HepG2 (cell line): Measurements from ENCODE around the gene LRRC27. TPM values are rescaled to one million over a fixed set of nuclear protein-coding genes. Genes with fewer than 3 reads are reported as not detected.

Experiments
- ATAC-seq: fragments of 200-7000 bp; cut with Tn5 transposase; 3 replicates; pipeline ENCODE4 v1.9.1; 2020; ENCODE audit warnings: mild to moderate bottlenecking, moderate library complexity
- BruUV-seq: library from RNA; stranded (reverse); fragments of 400-500 nt; replicated peaks from 2 replicates; lab custom pipeline; 2021; lab: Mats Ljungman, UMichigan
- CTCF ChIA-PET: fragments of 300-600 bp; formaldehyde crosslinking; extraction: SDS; loops from one replicate; lab custom pipeline; 2021; ENCODE audit warnings: low total read pairs, inconsistent platforms, low intra/inter-chr PET ratio; lab: Yijun Ruan, JAX
- POLR2A ChIA-PET: fragments of 350-600 bp; sonication (Branson Sonifier 250); formaldehyde crosslinking; loops from one replicate; lab custom pipeline; 2020; ENCODE audit warnings: antibody characterized with exemption, inconsistent platforms; lab: Yijun Ruan, JAX
- DNase-seq: peaks from one replicate; pipeline ENCODE4 v3.0.0-alpha.2; 2015; ENCODE audit warnings: low spot score
- FAIRE-seq: peaks from 3 replicates; lab custom pipeline; 2011; peaks lifted over from hg19 to GRCh38; lab: Jason Lieb, UNC
- H2AFZ ChIP-seq: one replicate; pipeline ENCODE4 v1.6.1; 2011; ENCODE audit warnings: low read length, inconsistent platforms
- H3K27ac ChIP-seq: fragments of 300-600 bp; 3 replicates; pipeline ENCODE4 v1.8.0; 2011; ENCODE audit warnings: mixed run types, mild to moderate bottlenecking, mixed read lengths, low read length, inconsistent platforms; ENCODE audit not compliant: insufficient read depth; ENCODE audit errors: extremely low read length
- H3K27me3 ChIP-seq, 2 experiments: fragments of 200-600 bp in 1 of 2; 2 replicates in 1 of 2; 3 replicates in 1 of 2; pipeline versions ENCODE4 v1.6.0 to v1.8.0; 2011; ENCODE audit warnings: low read length in 2 of 2, mild to moderate bottlenecking in 2 of 2, moderate library complexity in 2 of 2, inconsistent platforms in 1 of 2; ENCODE audit not compliant: insufficient read depth in 2 of 2, control insufficient read depth in 1 of 2
- H3K36me3 ChIP-seq, 2 experiments: fragments of 200-600 bp in 1 of 2; replicated peaks in 1 of 2; 2 replicates in 1 of 2; 3 replicates in 1 of 2; pipeline versions ENCODE4 v1.5.1 to v1.8.0; 2011; ENCODE audit warnings: low read length in 2 of 2, inconsistent platforms in 1 of 2; ENCODE audit not compliant: insufficient read depth in 2 of 2, control insufficient read depth in 1 of 2
- H3K4me1 ChIP-seq: 2 replicates; pipeline ENCODE4 v1.5.1; 2012; ENCODE audit warnings: low read length, inconsistent platforms; ENCODE audit not compliant: insufficient read depth
- H3K4me2 ChIP-seq: 2 replicates; pipeline ENCODE4 v1.6.0; 2011; ENCODE audit warnings: low read depth, low read length, inconsistent platforms
- H3K4me3 ChIP-seq, 3 experiments: fragments of 200-600 bp in 1 of 3; sonication (generic), shearing (Covaris generic) in 1 of 3; replicated peaks in 1 of 3; 2 replicates each; pipeline ENCODE4 v1.5.1; 2011 to 2016; ENCODE audit warnings: low read length in 3 of 3, inconsistent platforms in 2 of 3, low read depth in 2 of 3, mild to moderate bottlenecking in 2 of 3, control low read depth in 1 of 3, mixed read lengths in 1 of 3; ENCODE audit not compliant: insufficient read depth in 1 of 3
- H3K79me2 ChIP-seq: one replicate; pipeline ENCODE4 v1.6.1; 2011; ENCODE audit warnings: low read length, inconsistent platforms; ENCODE audit not compliant: insufficient read depth
- H3K9ac ChIP-seq: 2 replicates; pipeline ENCODE4 v1.6.0; 2011; ENCODE audit warnings: mild to moderate bottlenecking, low read depth, low read length, inconsistent platforms; ENCODE audit not compliant: insufficient read depth
- H3K9me3 ChIP-seq: 2 replicates; pipeline ENCODE4 v1.5.1; 2012; ENCODE audit warnings: mild to moderate bottlenecking, low read length
- H4K20me1 ChIP-seq: 2 replicates; pipeline ENCODE4 v1.6.0; 2011; ENCODE audit warnings: inconsistent platforms, mild to moderate bottlenecking, low read length, moderate library complexity; ENCODE audit not compliant: insufficient read depth
- AKAP8 ChIP-seq: sonication (generic); formaldehyde crosslinking; IDR thresholded peaks from 2 replicates; pipeline ENCODE4 v1.5.1; 2020; ENCODE audit warnings: mild to moderate bottlenecking, missing genetic modification reagents
- ETV6 ChIP-seq: sonication (generic); formaldehyde crosslinking; conservative IDR thresholded peaks from 2 replicates; pipeline ENCODE4 v1.4.0; 2020; ENCODE audit warnings: missing genetic modification reagents
- HDAC6 ChIP-seq: fragments of 200-600 bp; sonication (generic); IDR thresholded peaks from 2 replicates; pipeline ENCODE4 v1.7.0; 2017; ENCODE audit warnings: mild to moderate bottlenecking, antibody characterized with exemption, low read length, low read depth
- MED1 ChIP-seq: sonication (generic); formaldehyde crosslinking; IDR thresholded peaks from 2 replicates; pipeline ENCODE4 v1.4.0; 2020; ENCODE audit warnings: missing genetic modification reagents
- NCOA2 ChIP-seq: sonication (generic); formaldehyde crosslinking; IDR thresholded peaks from 2 replicates; pipeline ENCODE4 v1.8.0; 2022; ENCODE audit warnings: inconsistent platforms
- TCF12 ChIP-seq, 2 experiments: fragments of 450-650 bp in 1 of 2; sonication (generic) in 1 of 2; formaldehyde crosslinking in 1 of 2; IDR thresholded peaks; 2 replicates each; pipeline versions ENCODE4 v1.6.1 to v1.8.0; 2017 to 2022; ENCODE audit warnings: antibody characterized with exemption in 1 of 2, mild to moderate bottlenecking in 1 of 2, missing genetic modification reagents in 1 of 2, moderate library complexity in 1 of 2
- YEATS2 ChIP-seq: sonication (generic); formaldehyde crosslinking; IDR thresholded peaks from 2 replicates; pipeline ENCODE4 v1.4.0; 2020; ENCODE audit warnings: missing genetic modification reagents, borderline replicate concordance
- ZNF431 ChIP-seq: sonication (generic); formaldehyde crosslinking; IDR thresholded peaks from 2 replicates; pipeline ENCODE4 v1.9.0; 2022; ENCODE audit warnings: missing genetic modification reagents, low read depth, mild to moderate bottlenecking, borderline replicate concordance
- ZNF841 ChIP-seq: sonication (generic); formaldehyde crosslinking; IDR thresholded peaks from 2 replicates; pipeline ENCODE4 v1.8.1; 2023; ENCODE audit warnings: missing genetic modification reagents, borderline replicate concordance
- ZSCAN12 ChIP-seq: sonication (generic); formaldehyde crosslinking; IDR thresholded peaks from 2 replicates; pipeline ENCODE4 v1.9.0; 2021; ENCODE audit warnings: mild to moderate bottlenecking, missing genetic modification reagents
- WGBS: methylation state at CpG from one replicate; pipeline ENCODE4 v1.1.6; 2017; ENCODE audit warnings: low lambda C conversion rate; 5-methylcytosine and 5-hydroxymethylcytosine counted together
- in situ Hi-C: cut with HindIII; loops from 2 replicates; pipeline ENCODE4 v1.10.0; 2017; ENCODE audit warnings: low pct_unique_long_range_greater_than_20kb; ENCODE audit not compliant: extremely low pct_ligation_motif_present
- intact Hi-C: fragments of 100-400 bp; cut with micrococcal nuclease; formaldehyde crosslinking; loops from one replicate; pipeline ENCODE4 v1.10.0; 2022; ENCODE audit not compliant: unreplicated experiment
- polyA plus RNA-seq, 8 experiments: library from polyadenylated mRNA; depleted of rRNA in 3 of 8; stranded (reverse) in 7 of 8; unstranded in 1 of 8; fragments of >200 nt; fragmentation: Illumina TruSeq in 4 of 8; extraction: Trizol in 4 of 8; gene quantifications; 2 replicates each; pipeline versions ENCODE4 v1.2.1 to v1.2.3, GENCODE V29; 2011 to 2016; ENCODE audit warnings: low read depth in 4 of 8, missing spikeins in 1 of 8, mixed read lengths in 1 of 8; ENCODE audit not compliant: insufficient read depth in 1 of 8
- total RNA-seq, 5 experiments: library from RNA; depleted of rRNA; stranded (reverse); fragments of >200 nt; fragmentation: Illumina TruSeq; extraction: Trizol; gene quantifications; 2 replicates each; pipeline ENCODE4 v1.2.3, GENCODE V29; 2016; ENCODE audit warnings: low read depth in 1 of 5
- TF ChIP-seq, protein P1 (sequence below): sonication (generic); formaldehyde crosslinking; IDR thresholded peaks from 2 replicates; pipeline ENCODE4 v1.4.0; 2020; ENCODE audit warnings: mild to moderate bottlenecking, missing genetic modification reagents
- TF ChIP-seq, protein P2 (sequence below): IDR thresholded peaks from 2 replicates; pipeline ENCODE4 v1.6.1; 2018; ENCODE audit warnings: missing genetic modification reagents
- TF ChIP-seq, protein P3 (sequence below): sonication (generic); formaldehyde crosslinking; conservative IDR thresholded peaks from 2 replicates; pipeline ENCODE4 v1.4.0; 2020; ENCODE audit warnings: mild to moderate bottlenecking, missing genetic modification reagents, moderate library complexity

LRRC27 gene
- total and polyA plus RNA-seq, 2 of the 13 experiments (the other 11 are each of a cell fraction or from before 2014, with no cell fraction given), result 4.2 to 4.6 TPM

DNA sequence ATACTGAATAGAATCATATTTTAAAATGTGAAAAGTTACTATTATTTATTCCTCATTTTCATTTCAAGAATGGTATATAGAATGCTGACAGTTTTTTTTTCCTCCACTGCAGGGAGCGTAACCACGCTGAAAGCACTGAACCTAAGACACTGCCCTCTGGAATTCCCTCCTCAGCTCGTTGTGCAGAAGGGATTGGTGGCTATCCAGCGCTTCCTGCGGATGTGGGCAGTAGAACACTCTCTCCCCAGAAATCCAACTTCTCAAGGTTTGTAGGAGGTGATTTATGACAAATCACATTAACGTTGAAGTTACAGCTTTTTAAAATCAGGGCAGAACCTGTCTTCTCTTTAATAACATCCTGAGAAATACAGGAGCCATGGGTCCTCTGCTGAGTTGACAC is 12.4 kb downstream of the LRRC27 start (continued):
- TF ChIP-seq TCF12 (IDR thresholded peaks at IDR 0.05) (no peak), TCF12 (CRISPR knock-in tag; IDR thresholded peaks at IDR 0.05) (no peak), YEATS2 (no peak)
- TF ChIP-seq, all 625 proteins: peak for 0

DNA sequence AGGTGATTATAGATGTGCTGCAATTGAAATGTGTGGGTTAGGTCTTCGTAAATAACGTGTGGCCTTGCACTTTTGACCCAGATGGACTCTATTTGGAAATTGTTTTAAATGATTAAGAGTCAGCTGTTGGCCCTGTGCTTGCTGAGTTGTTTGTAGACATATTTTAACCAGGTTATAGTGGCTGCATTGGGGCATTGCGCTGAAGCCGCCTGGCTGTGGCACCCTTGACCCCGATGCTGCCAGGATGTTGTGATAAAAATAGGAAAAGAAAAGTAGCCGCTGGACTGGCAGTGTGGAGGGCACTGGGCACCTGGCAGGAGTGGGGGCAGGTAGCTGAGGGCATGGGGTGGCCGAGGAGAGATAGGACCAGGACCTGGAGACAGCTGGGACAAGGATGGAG is 13.4 kb downstream of the LRRC27 start:
- H3K4me2 ChIP-seq, result peak overlapping the region; percentile 21; the same call in 1 of the 2 replicates
- intact Hi-C loops (no loop called here), in situ Hi-C loops (loop anchor here (5.0 kb wide), 1 partner anchor 123 kb away; no protein-coding TSS in a partner anchor)
- no peak overlapping the region for H3K9ac ChIP-seq
- peak overlapping the region; percentile 55 for H3K27ac ChIP-seq
- peak; percentile 65 for DNase-seq
- H3K9me3 ChIP-seq, result no peaks in the 10 kb centered on the region
- WGBS, result 38% methylated on average over 7 of the region's 7 CpGs
- H3K4me3 ChIP-seq, result peak overlapping the region in 1 of 3 experiments; percentile 26; a peak in 1 of 6 replicates
- no peaks in the 10 kb centered on the region for H3K79me2 ChIP-seq
- BruUV-seq, result no TSS peak
- H3K27me3 ChIP-seq, result no peaks in the 10 kb centered on the region
- POLR2A ChIA-PET, result interaction anchor here (1.4 kb wide), 1 partner anchor 10 kb away, joined by 4 read pairs; no protein-coding TSS in a partner anchor
- H3K4me1 ChIP-seq, result peaks cover 18% of the 10 kb centered on the region
- peak; percentile 85 for ATAC-seq
- FAIRE-seq, result no peak
- CTCF ChIA-PET, result no interaction called here
- peaks cover 0 to 3% of the 10 kb centered on the region in 2 experiments; a peak in 1 of 5 replicates for H3K36me3 ChIP-seq
- H2AFZ ChIP-seq, result no peak overlapping the region
- H4K20me1 ChIP-seq, result no peaks in the 10 kb centered on the region
- TF ChIP-seq MED1 (CRISPR knock-in tag) (0 out of 2 replicates have a peak, but pooled peaks have one; percentile 25), NCOA2 (peak; percentile 13; the same call in 1 of the 2 replicates), AKAP8 (CRISPR knock-in tag) (no peak), ETV6 (CRISPR knock-in tag) (no peak), ZSCAN12 (no peak), ZNF841 (CRISPR knock-in tag) (0 out of 2 replicates have a peak, but pooled peaks have one; percentile 20), HDAC6 (no peak), ZNF431 (no peak)
- TF ChIP-seq, protein P1, sequence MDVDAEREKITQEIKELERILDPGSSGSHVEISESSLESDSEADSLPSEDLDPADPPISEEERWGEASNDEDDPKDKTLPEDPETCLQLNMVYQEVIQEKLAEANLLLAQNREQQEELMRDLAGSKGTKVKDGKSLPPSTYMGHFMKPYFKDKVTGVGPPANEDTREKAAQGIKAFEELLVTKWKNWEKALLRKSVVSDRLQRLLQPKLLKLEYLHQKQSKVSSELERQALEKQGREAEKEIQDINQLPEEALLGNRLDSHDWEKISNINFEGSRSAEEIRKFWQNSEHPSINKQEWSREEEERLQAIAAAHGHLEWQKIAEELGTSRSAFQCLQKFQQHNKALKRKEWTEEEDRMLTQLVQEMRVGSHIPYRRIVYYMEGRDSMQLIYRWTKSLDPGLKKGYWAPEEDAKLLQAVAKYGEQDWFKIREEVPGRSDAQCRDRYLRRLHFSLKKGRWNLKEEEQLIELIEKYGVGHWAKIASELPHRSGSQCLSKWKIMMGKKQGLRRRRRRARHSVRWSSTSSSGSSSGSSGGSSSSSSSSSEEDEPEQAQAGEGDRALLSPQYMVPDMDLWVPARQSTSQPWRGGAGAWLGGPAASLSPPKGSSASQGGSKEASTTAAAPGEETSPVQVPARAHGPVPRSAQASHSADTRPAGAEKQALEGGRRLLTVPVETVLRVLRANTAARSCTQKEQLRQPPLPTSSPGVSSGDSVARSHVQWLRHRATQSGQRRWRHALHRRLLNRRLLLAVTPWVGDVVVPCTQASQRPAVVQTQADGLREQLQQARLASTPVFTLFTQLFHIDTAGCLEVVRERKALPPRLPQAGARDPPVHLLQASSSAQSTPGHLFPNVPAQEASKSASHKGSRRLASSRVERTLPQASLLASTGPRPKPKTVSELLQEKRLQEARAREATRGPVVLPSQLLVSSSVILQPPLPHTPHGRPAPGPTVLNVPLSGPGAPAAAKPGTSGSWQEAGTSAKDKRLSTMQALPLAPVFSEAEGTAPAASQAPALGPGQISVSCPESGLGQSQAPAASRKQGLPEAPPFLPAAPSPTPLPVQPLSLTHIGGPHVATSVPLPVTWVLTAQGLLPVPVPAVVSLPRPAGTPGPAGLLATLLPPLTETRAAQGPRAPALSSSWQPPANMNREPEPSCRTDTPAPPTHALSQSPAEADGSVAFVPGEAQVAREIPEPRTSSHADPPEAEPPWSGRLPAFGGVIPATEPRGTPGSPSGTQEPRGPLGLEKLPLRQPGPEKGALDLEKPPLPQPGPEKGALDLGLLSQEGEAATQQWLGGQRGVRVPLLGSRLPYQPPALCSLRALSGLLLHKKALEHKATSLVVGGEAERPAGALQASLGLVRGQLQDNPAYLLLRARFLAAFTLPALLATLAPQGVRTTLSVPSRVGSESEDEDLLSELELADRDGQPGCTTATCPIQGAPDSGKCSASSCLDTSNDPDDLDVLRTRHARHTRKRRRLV (CRISPR knock-in tag), result no peak
- TF ChIP-seq, protein P2, sequence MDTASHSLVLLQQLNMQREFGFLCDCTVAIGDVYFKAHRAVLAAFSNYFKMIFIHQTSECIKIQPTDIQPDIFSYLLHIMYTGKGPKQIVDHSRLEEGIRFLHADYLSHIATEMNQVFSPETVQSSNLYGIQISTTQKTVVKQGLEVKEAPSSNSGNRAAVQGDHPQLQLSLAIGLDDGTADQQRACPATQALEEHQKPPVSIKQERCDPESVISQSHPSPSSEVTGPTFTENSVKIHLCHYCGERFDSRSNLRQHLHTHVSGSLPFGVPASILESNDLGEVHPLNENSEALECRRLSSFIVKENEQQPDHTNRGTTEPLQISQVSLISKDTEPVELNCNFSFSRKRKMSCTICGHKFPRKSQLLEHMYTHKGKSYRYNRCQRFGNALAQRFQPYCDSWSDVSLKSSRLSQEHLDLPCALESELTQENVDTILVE, result no peak
- TF ChIP-seq, protein P3, sequence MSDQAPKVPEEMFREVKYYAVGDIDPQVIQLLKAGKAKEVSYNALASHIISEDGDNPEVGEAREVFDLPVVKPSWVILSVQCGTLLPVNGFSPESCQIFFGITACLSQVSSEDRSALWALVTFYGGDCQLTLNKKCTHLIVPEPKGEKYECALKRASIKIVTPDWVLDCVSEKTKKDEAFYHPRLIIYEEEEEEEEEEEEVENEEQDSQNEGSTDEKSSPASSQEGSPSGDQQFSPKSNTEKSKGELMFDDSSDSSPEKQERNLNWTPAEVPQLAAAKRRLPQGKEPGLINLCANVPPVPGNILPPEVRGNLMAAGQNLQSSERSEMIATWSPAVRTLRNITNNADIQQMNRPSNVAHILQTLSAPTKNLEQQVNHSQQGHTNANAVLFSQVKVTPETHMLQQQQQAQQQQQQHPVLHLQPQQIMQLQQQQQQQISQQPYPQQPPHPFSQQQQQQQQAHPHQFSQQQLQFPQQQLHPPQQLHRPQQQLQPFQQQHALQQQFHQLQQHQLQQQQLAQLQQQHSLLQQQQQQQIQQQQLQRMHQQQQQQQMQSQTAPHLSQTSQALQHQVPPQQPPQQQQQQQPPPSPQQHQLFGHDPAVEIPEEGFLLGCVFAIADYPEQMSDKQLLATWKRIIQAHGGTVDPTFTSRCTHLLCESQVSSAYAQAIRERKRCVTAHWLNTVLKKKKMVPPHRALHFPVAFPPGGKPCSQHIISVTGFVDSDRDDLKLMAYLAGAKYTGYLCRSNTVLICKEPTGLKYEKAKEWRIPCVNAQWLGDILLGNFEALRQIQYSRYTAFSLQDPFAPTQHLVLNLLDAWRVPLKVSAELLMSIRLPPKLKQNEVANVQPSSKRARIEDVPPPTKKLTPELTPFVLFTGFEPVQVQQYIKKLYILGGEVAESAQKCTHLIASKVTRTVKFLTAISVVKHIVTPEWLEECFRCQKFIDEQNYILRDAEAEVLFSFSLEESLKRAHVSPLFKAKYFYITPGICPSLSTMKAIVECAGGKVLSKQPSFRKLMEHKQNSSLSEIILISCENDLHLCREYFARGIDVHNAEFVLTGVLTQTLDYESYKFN, result peak; percentile 62
